GM12878 (cell line): ENCODE results near the gene HSD11B1. TPM values are rescaled to one million over a fixed set of nuclear protein-coding genes. Genes with fewer than 3 reads are reported as not detected.

ENCODE experiments used
- ATAC-seq: fragments of 200-7000 bp; cut with Tn5 transposase; 3 replicates; pipeline ENCODE4 v1.9.1; 2020; ENCODE audit warnings: mild to moderate bottlenecking, moderate library complexity
- BruUV-seq: library from RNA; stranded (reverse); fragments of 400-500 nt; replicated peaks from 2 replicates; lab custom pipeline; 2021; lab: Mats Ljungman, UMichigan
- CTCF ChIA-PET: fragments of 300-600 bp; sonication (Branson Sonifier 250); formaldehyde crosslinking; extraction: SDS; loops from one replicate; lab custom pipeline; 2021; ENCODE audit warnings: inconsistent platforms; lab: Yijun Ruan, JAX
- POLR2A ChIA-PET: fragments of 350-600 bp; formaldehyde crosslinking; extraction: SDS; loops from one replicate; lab custom pipeline; 2021; ENCODE audit warnings: inconsistent platforms; lab: Charles Lee
- RAD21 ChIA-PET: fragments of 300-600 bp; sonication (Branson Sonifier 250); formaldehyde crosslinking; loops from one replicate; lab custom pipeline; 2023; ENCODE audit warnings: antibody characterized with exemption; ENCODE audit not compliant: unreplicated experiment; lab: Charles Lee
- SMC1A ChIA-PET: fragments of 300-600 bp; sonication (Branson Sonifier 250); formaldehyde crosslinking; loops from one replicate; lab custom pipeline; 2023; ENCODE audit not compliant: unreplicated experiment, uncharacterized antibody; lab: Charles Lee
- DNase-seq: peaks from one replicate; pipeline ENCODE4 v3.0.0-alpha.2; 2011; ENCODE audit warnings: low read depth, low spot score
- FAIRE-seq: peaks from 3 replicates; lab custom pipeline; 2011; peaks lifted over from hg19 to GRCh38; lab: Jason Lieb, UNC
- H2AFZ ChIP-seq: 2 replicates; pipeline ENCODE4 v1.6.0; 2011; ENCODE audit warnings: low read depth, low read length, control low read depth; ENCODE audit not compliant: control insufficient read depth
- H3K27ac ChIP-seq: 2 replicates; pipeline ENCODE4 v1.5.1; 2011; ENCODE audit warnings: control low read depth; ENCODE audit not compliant: control insufficient read depth, insufficient read depth
- H3K27me3 ChIP-seq, 2 experiments: replicated peaks in 1 of 2; 2 replicates each; pipeline versions ENCODE4 v1.6.0 to v1.6.1; 2011; ENCODE audit warnings: low read length in 1 of 2; ENCODE audit not compliant: control insufficient read depth in 2 of 2, insufficient read depth in 2 of 2
- H3K36me3 ChIP-seq, 2 experiments: 2 replicates each; pipeline ENCODE4 v1.5.1; 2011; ENCODE audit warnings: low read length in 1 of 2; ENCODE audit not compliant: control insufficient read depth in 2 of 2, insufficient read depth in 2 of 2
- H3K4me1 ChIP-seq: 2 replicates; pipeline ENCODE4 v1.6.1; 2011; ENCODE audit warnings: mild to moderate bottlenecking, low read length, moderate library complexity, mixed read lengths; ENCODE audit not compliant: control insufficient read depth, insufficient read depth
- H3K4me2 ChIP-seq: 2 replicates; pipeline ENCODE4 v1.6.0; 2011; ENCODE audit warnings: control low read depth; ENCODE audit not compliant: control insufficient read depth, insufficient read depth
- H3K4me3 ChIP-seq: fragments of 200-600 bp; sonication (generic); 2 replicates; pipeline ENCODE4 v1.5.1; 2016
- H3K79me2 ChIP-seq: 2 replicates; pipeline ENCODE4 v1.6.0; 2011; ENCODE audit warnings: low read length; ENCODE audit not compliant: control insufficient read depth, insufficient read depth
- H3K9ac ChIP-seq: 2 replicates; pipeline ENCODE4 v1.8.0; 2011; ENCODE audit warnings: low read length, control low read depth, mixed read lengths; ENCODE audit not compliant: control insufficient read depth, insufficient read depth
- H3K9me3 ChIP-seq: replicated peaks from 3 replicates; pipeline ENCODE4 v1.5.1; 2011; ENCODE audit warnings: mild to moderate bottlenecking, low read length; ENCODE audit not compliant: control insufficient read depth, insufficient read depth
- H4K20me1 ChIP-seq: 2 replicates; pipeline ENCODE4 v1.6.0; 2011; ENCODE audit not compliant: control insufficient read depth, insufficient read depth
- ATF7 ChIP-seq: fragments of 450-650 bp; IDR thresholded peaks from 2 replicates; pipeline ENCODE4 v1.6.1; 2016; ENCODE audit warnings: low read depth, mild to moderate bottlenecking
- BHLHE40 ChIP-seq, 2 experiments: fragments of 450-650 bp in 1 of 2; IDR thresholded peaks; 2 replicates each; pipeline ENCODE4 v1.6.1; 2011 to 2017; ENCODE audit warnings: low read depth in 2 of 2, borderline replicate concordance in 1 of 2, improper control_type of control experiment in 1 of 2, low read length in 1 of 2, mild to moderate bottlenecking in 1 of 2
- CHD1 ChIP-seq: IDR thresholded peaks from 2 replicates; pipeline ENCODE4 v1.6.1; 2012; ENCODE audit warnings: low read depth, low read length, improper control_type of control experiment
- CTCF ChIP-seq, 3 experiments: IDR thresholded peaks in 2 of 3; conservative IDR thresholded peaks in 1 of 3; 2 replicates each; pipeline ENCODE4 v1.5.1; 2011; ENCODE audit warnings: low read depth in 3 of 3, low read length in 3 of 3, mild to moderate bottlenecking in 3 of 3, control low read depth in 2 of 3, moderate library complexity in 2 of 3, inconsistent platforms in 1 of 3, mixed read lengths in 1 of 3; ENCODE audit not compliant: control insufficient read depth in 2 of 3, insufficient read depth in 1 of 3; ENCODE audit errors: extremely low read depth in 1 of 3
- FOXM1 ChIP-seq: IDR thresholded peaks from 2 replicates; pipeline ENCODE4 v1.6.1; 2012; ENCODE audit warnings: low read depth, mild to moderate bottlenecking, inconsistent platforms, low read length, moderate library complexity
- HCFC1 ChIP-seq: fragments of 150-350 bp; IDR thresholded peaks from 2 replicates; pipeline ENCODE4 v1.6.1; 2014; ENCODE audit warnings: low read length
- HDAC2 ChIP-seq: fragments of 200-600 bp; sonication (generic); IDR thresholded peaks from 2 replicates; pipeline ENCODE4 v1.6.1; 2017
- IKZF1 ChIP-seq: fragments of 450-650 bp; conservative IDR thresholded peaks from 2 replicates; pipeline ENCODE4 v1.6.1; 2017; ENCODE audit warnings: antibody characterized with exemption, mild to moderate bottlenecking
- NFYB ChIP-seq: IDR thresholded peaks from 2 replicates; pipeline ENCODE4 v1.6.1; 2011; ENCODE audit warnings: low read depth, mild to moderate bottlenecking, low read length, improper control_type of control experiment, moderate library complexity; ENCODE audit not compliant: insufficient read depth
- PAX8 ChIP-seq: fragments of 450-650 bp; IDR thresholded peaks from 2 replicates; pipeline ENCODE4 v1.6.1; 2017; ENCODE audit warnings: mild to moderate bottlenecking, moderate library complexity
- PKNOX1 ChIP-seq: fragments of 450-650 bp; IDR thresholded peaks from 2 replicates; pipeline ENCODE4 v1.6.1; 2016; ENCODE audit warnings: mild to moderate bottlenecking
- POU2F2 ChIP-seq: IDR thresholded peaks from 3 replicates; pipeline ENCODE4 v1.6.1; 2011; ENCODE audit warnings: low read depth, mild to moderate bottlenecking, low read length, borderline replicate concordance
- RB1 ChIP-seq: fragments of 450-650 bp; formaldehyde crosslinking; IDR thresholded peaks from 2 replicates; pipeline ENCODE4 v1.6.1; 2017; ENCODE audit warnings: mild to moderate bottlenecking, borderline replicate concordance
- SMC3 ChIP-seq: IDR thresholded peaks from 2 replicates; pipeline ENCODE4 v1.6.1; 2011; ENCODE audit warnings: low read length, improper control_type of control experiment, borderline replicate concordance
- SPI1 ChIP-seq: IDR thresholded peaks from 2 replicates; pipeline ENCODE4 v1.6.1; 2011; ENCODE audit warnings: low read depth, mild to moderate bottlenecking, low read length, moderate library complexity, borderline replicate concordance; ENCODE audit not compliant: insufficient read depth
- TCF12 ChIP-seq: IDR thresholded peaks from 2 replicates; pipeline ENCODE4 v1.6.1; 2011; ENCODE audit warnings: low read depth, mild to moderate bottlenecking, low read length
- WRNIP1 ChIP-seq: IDR thresholded peaks from 2 replicates; pipeline ENCODE4 v1.6.1; 2011; ENCODE audit warnings: low read depth, low read length, improper control_type of control experiment, borderline replicate concordance
- YY1 ChIP-seq: IDR thresholded peaks from 2 replicates; pipeline ENCODE4 v1.6.1; 2011; ENCODE audit warnings: low read depth, mild to moderate bottlenecking, low read length
- ZNF207 ChIP-seq: fragments of 450-650 bp; IDR thresholded peaks from 2 replicates; pipeline ENCODE4 v1.6.1; 2014; ENCODE audit warnings: antibody characterized with exemption, mild to moderate bottlenecking, borderline replicate concordance
- WGBS: methylation state at CpG from one replicate; pipeline ENCODE4 v1.1.6; 2016; ENCODE audit warnings: low lambda C conversion rate; ENCODE audit not compliant: insufficient replicate concordance, insufficient coverage; ENCODE audit errors: missing lambda C conversion rate; 5-methylcytosine and 5-hydroxymethylcytosine counted together
- in situ Hi-C: fragments of 300-500 bp; cut with MboI; formaldehyde crosslinking; loops from 9 replicates; pipeline ENCODE4 v1.14.3; 2018; ENCODE audit warnings: mixed read lengths
- intact Hi-C: fragments of 100-400 bp; cut with micrococcal nuclease; formaldehyde crosslinking; loops from one replicate; pipeline ENCODE4 v1.14.2; 2022; ENCODE audit not compliant: unreplicated experiment
- polyA plus RNA-seq, 11 experiments: library from polyadenylated mRNA; depleted of rRNA in 4 of 11; unstranded in 6 of 11; stranded (reverse) in 5 of 11; fragments of >200 nt; fragmentation: Nextera tagmentation in 4 of 11; fragmentation: Illumina TruSeq in 1 of 11; extraction: Ambion mirVana in 4 of 11; extraction: Trizol in 1 of 11; gene quantifications; 1 replicate in 1 of 11; 2 replicates in 10 of 11; pipeline versions ENCODE4 v1.2.1 to v1.2.3, GENCODE V29; 2011 to 2016; ENCODE audit warnings: inconsistent platforms in 2 of 11, missing spikeins in 2 of 11, low read depth in 1 of 11
- total RNA-seq, 4 experiments: library from RNA; depleted of rRNA in 3 of 4; stranded (reverse); fragments of >200 nt in 3 of 4; fragmentation: Illumina TruSeq in 1 of 4; extraction: Trizol in 1 of 4; gene quantifications; 2 replicates each; pipeline versions ENCODE4 v1.2.1 to v1.2.3, GENCODE V29; 2013 to 2021
- TF ChIP-seq, protein P1 (sequence below): IDR thresholded peaks from 2 replicates; pipeline ENCODE4 v1.6.1; 2012; ENCODE audit warnings: low read depth, low read length, improper control_type of control experiment

The HSD11B1 gene
- total and polyA plus RNA-seq, 10 of the 15 experiments (the other 5 are each of a cell fraction or from before 2014, with no cell fraction given), result 0.04 to 0.27 (median 0.15) TPM; not detected in 7

GRCh38 chr1:209692745-209693504 lies 11.7 kb upstream of the HSD11B1 start:
- POLR2A ChIA-PET, result no interaction called here
- in situ Hi-C loops, result no loop called here
- peak; percentile 97 for TF ChIP-seq SMC3
- 0 out of 2 replicates have a peak, but pooled peaks have one; percentile 44 for TF ChIP-seq FOXM1
- TF ChIP-seq CHD1, result no peak
- peak; percentile 80 to 92 (median 83) for TF ChIP-seq CTCF (IDR thresholded peaks at IDR 0.05 in 2 of 3, conservative IDR thresholded peaks at IDR 0.05 in 1 of 3; ENCODE audit: control insufficient read depth in 2 of 3, extremely low read depth in 1 of 3, insufficient read depth in 1 of 3, low read depth in 3 of 3, low read length in 3 of 3)
- 0 out of 4 replicates have a peak, but pooled peaks of 1 of the 2 experiments have one; percentile 7 for TF ChIP-seq BHLHE40 (IDR thresholded peaks at IDR 0.05; ENCODE audit: borderline replicate concordance in 1 of 2, low read depth in 2 of 2, low read length in 1 of 2)
- TF ChIP-seq PAX8, result no peak
- 0 out of 2 replicates have a peak, but pooled peaks have one; percentile 16 for TF ChIP-seq SPI1
- TF ChIP-seq, protein P1, sequence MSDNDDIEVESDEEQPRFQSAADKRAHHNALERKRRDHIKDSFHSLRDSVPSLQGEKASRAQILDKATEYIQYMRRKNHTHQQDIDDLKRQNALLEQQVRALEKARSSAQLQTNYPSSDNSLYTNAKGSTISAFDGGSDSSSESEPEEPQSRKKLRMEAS, result no peak
- TF ChIP-seq TCF12, result no peak
- no peak for TF ChIP-seq HDAC2
- no peak for TF ChIP-seq RB1
- TF ChIP-seq ZNF207, result no peak
- TF ChIP-seq IKZF1, result peak; percentile 40
- peak; percentile 34; the same call in 1 of the 2 replicates for TF ChIP-seq ATF7
- TF ChIP-seq PKNOX1, result no peak
- TF ChIP-seq WRNIP1, result 0 out of 2 replicates have a peak, but pooled peaks have one; percentile 44
- peak; percentile 72 for TF ChIP-seq YY1
- no peak for TF ChIP-seq NFYB
- 0 out of 3 replicates have a peak, but pooled peaks have one; percentile 21 for TF ChIP-seq POU2F2
- no peak for TF ChIP-seq HCFC1

More at GRCh38 chr1:209692745-209693504, 11.7 kb upstream of the HSD11B1 start:
- H3K9ac ChIP-seq, result no peak overlapping the region
- FAIRE-seq (peak; percentile 80), ATAC-seq (peak; percentile 89), DNase-seq (peak; percentile 34)
- no peaks in the 10 kb centered on the region for H4K20me1 ChIP-seq
- no peak overlapping the region for H3K4me3 ChIP-seq
- no peak overlapping the region for H2AFZ ChIP-seq
- H3K4me1 ChIP-seq, result no peaks in the 10 kb centered on the region
- H3K4me2 ChIP-seq, result no peak overlapping the region
- no peak overlapping the region for H3K27ac ChIP-seq
- no peaks in the 10 kb centered on the region for H3K9me3 ChIP-seq
- RAD21 ChIA-PET, result interaction anchor here (0.6 to 3.7 kb wide), 18 partner anchors 11 to 452 kb away, joined by 3 to 29 read pairs (median 4); partner anchors contain the start of genes HSD11B1 and LAMB3
- H3K27me3 ChIP-seq, result no peaks in the 10 kb centered on the region
- H3K79me2 ChIP-seq, result no peaks in the 10 kb centered on the region
- SMC1A ChIA-PET, result interaction anchor here (0.9 to 14.7 kb wide), 19 partner anchors 9 to 125 kb away, joined by 3 to 128 read pairs (median 5); partner anchors contain the start of genes G0S2 and LAMB3
- no peaks in the 10 kb centered on the region for H3K36me3 ChIP-seq
- CTCF ChIA-PET, result interaction anchor here (0.6 to 15.2 kb wide), 27 partner anchors 9 to 585 kb away, joined by 3 to 307 read pairs (median 5); partner anchors contain the start of genes CAMK1G, G0S2, HSD11B1 and LAMB3
- 9% methylated on average over 3 of the region's 3 CpGs for WGBS
- intact Hi-C loops, result loop anchor here (1.0 to 2.0 kb wide), 7 partner anchors 54 to 136 kb away; no protein-coding TSS in a partner anchor
- BruUV-seq, result no TSS peak
